Astrocyte (in vitro differentiated cells and primary cell): ENCODE measurements around the gene SH3BP5. TPM values are rescaled to one million over a fixed set of nuclear protein-coding genes. Genes with fewer than 3 reads are reported as not detected.

Experiments used
- DNase-seq: peaks from one replicate; pipeline ENCODE4 v3.0.0-alpha.2; 2010; ENCODE audit warnings: low read depth
- FAIRE-seq: peaks from 2 replicates; lab custom pipeline; 2011; peaks lifted over from hg19 to GRCh38; lab: Jason Lieb, UNC
- H2AFZ ChIP-seq: 2 replicates; pipeline ENCODE4 v1.6.0; 2012; ENCODE audit warnings: low read depth, low read length, inconsistent platforms
- H3K27ac ChIP-seq: 2 replicates; pipeline ENCODE4 v1.5.1; 2011; ENCODE audit warnings: low read depth, low read length, inconsistent platforms
- H3K27me3 ChIP-seq: 2 replicates; pipeline ENCODE4 v1.6.0; 2011; ENCODE audit warnings: low read length, inconsistent platforms; ENCODE audit not compliant: insufficient read depth
- H3K36me3 ChIP-seq: 2 replicates; pipeline ENCODE4 v1.5.1; 2011; ENCODE audit warnings: low read length, inconsistent platforms; ENCODE audit not compliant: insufficient read depth
- H3K4me1 ChIP-seq: 2 replicates; pipeline ENCODE4 v1.5.1; 2011; ENCODE audit warnings: low read length, inconsistent platforms; ENCODE audit not compliant: insufficient read depth
- H3K4me2 ChIP-seq: 2 replicates; pipeline ENCODE4 v1.6.0; 2012; ENCODE audit warnings: low read length, inconsistent platforms
- H3K4me3 ChIP-seq: 2 replicates; pipeline ENCODE4 v1.5.1; 2011; ENCODE audit warnings: low read depth, mild to moderate bottlenecking, low read length, inconsistent platforms; ENCODE audit not compliant: insufficient read depth
- H3K79me2 ChIP-seq: 2 replicates; pipeline ENCODE4 v1.6.0; 2012; ENCODE audit warnings: mild to moderate bottlenecking, low read length, inconsistent platforms; ENCODE audit not compliant: insufficient read depth
- H3K9ac ChIP-seq: 2 replicates; pipeline ENCODE4 v1.6.0; 2012; ENCODE audit warnings: mild to moderate bottlenecking, low read length, inconsistent platforms
- H3K9me3 ChIP-seq: 2 replicates; pipeline ENCODE4 v1.5.1; 2012; ENCODE audit warnings: low read depth, mild to moderate bottlenecking, low read length, inconsistent platforms; ENCODE audit not compliant: insufficient read depth
- H4K20me1 ChIP-seq: 2 replicates; pipeline ENCODE4 v1.6.0; 2012; ENCODE audit warnings: low read length, inconsistent platforms; ENCODE audit not compliant: insufficient read depth
- H3K27ac Mint-ChIP-seq: one replicate; pipeline ENCODE4 v1.8.0; 2021; ENCODE audit warnings: mild to moderate bottlenecking, mixed read lengths; ENCODE audit not compliant: unreplicated experiment
- H3K27me3 Mint-ChIP-seq: one replicate; pipeline ENCODE4 v1.8.0; 2021; ENCODE audit warnings: low read depth, mixed read lengths; ENCODE audit not compliant: unreplicated experiment
- H3K36me3 Mint-ChIP-seq: one replicate; pipeline ENCODE4 v1.8.0; 2021; ENCODE audit warnings: low read depth, mixed read lengths; ENCODE audit not compliant: unreplicated experiment
- H3K4me1 Mint-ChIP-seq: one replicate; pipeline ENCODE4 v1.8.0; 2021; ENCODE audit warnings: low read depth, mixed read lengths; ENCODE audit not compliant: unreplicated experiment
- H3K4me3 Mint-ChIP-seq: one replicate; pipeline ENCODE4 v1.8.0; 2021; ENCODE audit warnings: mild to moderate bottlenecking, moderate library complexity, mixed read lengths; ENCODE audit not compliant: unreplicated experiment
- H3K9me3 Mint-ChIP-seq: one replicate; pipeline ENCODE4 v1.8.0; 2021; ENCODE audit warnings: mild to moderate bottlenecking, mixed read lengths; ENCODE audit not compliant: unreplicated experiment
- EZH2 ChIP-seq: IDR thresholded peaks from 2 replicates; pipeline ENCODE4 v1.6.1; 2012; ENCODE audit warnings: mild to moderate bottlenecking, low read length, inconsistent platforms; ENCODE audit not compliant: insufficient read depth
- total RNA-seq: library from RNA; stranded (reverse); gene quantifications from 2 replicates; pipeline ENCODE4 v1.2.1, GENCODE V29; 2021
- TF ChIP-seq, protein P1 (sequence below): IDR thresholded peaks from 2 replicates; pipeline ENCODE4 v1.5.1; 2011; ENCODE audit warnings: low read depth, mild to moderate bottlenecking, inconsistent platforms, low read length, moderate library complexity; ENCODE audit not compliant: insufficient read depth

Gene SH3BP5
- total RNA-seq, 1 donor from 2014 or later = 25.2 TPM

DNA sequence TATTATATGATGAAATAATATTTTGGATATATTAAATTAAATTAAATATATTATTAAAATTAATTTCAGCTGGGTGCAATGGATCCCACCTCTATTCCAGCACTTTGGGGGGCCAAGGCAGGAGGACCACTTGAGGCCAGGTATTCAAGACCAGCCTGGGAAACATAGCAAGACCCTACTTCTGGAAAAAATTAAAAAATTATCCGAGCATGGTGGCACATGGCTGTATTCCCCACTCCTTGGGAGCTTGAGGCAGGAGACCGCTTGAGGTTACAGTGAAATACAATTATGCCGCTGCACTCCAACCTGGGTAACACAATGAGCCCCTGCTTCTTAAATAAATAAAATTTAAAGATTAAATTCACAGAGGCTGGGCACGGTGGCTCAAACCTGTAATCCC lies 61.4 kb downstream of the SH3BP5 start:
- DNase-seq (no peak), FAIRE-seq (no peak)
- H3K79me2 ChIP-seq = peaks cover 9% of the 10 kb centered on the region
- peaks cover 34% of the 10 kb centered on the region for H3K4me1 Mint-ChIP-seq
- H3K36me3 Mint-ChIP-seq = peaks cover 4% of the 10 kb centered on the region
- H3K9me3 Mint-ChIP-seq = no peaks in the 10 kb centered on the region
- peaks cover 36% of the 10 kb centered on the region for H3K4me1 ChIP-seq
- H3K9ac ChIP-seq = no peak overlapping the region
- no peaks in the 10 kb centered on the region for H3K27me3 ChIP-seq
- H3K4me3 ChIP-seq = no peak overlapping the region
- no peak overlapping the region for H3K27ac ChIP-seq
- no peak overlapping the region for H3K27ac Mint-ChIP-seq
- H3K9me3 ChIP-seq = no peaks in the 10 kb centered on the region
- no peaks in the 10 kb centered on the region for H3K36me3 ChIP-seq
- H4K20me1 ChIP-seq = peaks cover 6% of the 10 kb centered on the region
- no peak overlapping the region for H2AFZ ChIP-seq
- H3K4me3 Mint-ChIP-seq = no peak overlapping the region
- TF ChIP-seq EZH2 = no peak
- TF ChIP-seq, protein P1, sequence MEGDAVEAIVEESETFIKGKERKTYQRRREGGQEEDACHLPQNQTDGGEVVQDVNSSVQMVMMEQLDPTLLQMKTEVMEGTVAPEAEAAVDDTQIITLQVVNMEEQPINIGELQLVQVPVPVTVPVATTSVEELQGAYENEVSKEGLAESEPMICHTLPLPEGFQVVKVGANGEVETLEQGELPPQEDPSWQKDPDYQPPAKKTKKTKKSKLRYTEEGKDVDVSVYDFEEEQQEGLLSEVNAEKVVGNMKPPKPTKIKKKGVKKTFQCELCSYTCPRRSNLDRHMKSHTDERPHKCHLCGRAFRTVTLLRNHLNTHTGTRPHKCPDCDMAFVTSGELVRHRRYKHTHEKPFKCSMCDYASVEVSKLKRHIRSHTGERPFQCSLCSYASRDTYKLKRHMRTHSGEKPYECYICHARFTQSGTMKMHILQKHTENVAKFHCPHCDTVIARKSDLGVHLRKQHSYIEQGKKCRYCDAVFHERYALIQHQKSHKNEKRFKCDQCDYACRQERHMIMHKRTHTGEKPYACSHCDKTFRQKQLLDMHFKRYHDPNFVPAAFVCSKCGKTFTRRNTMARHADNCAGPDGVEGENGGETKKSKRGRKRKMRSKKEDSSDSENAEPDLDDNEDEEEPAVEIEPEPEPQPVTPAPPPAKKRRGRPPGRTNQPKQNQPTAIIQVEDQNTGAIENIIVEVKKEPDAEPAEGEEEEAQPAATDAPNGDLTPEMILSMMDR = no peak
- no peaks in the 10 kb centered on the region for H3K27me3 Mint-ChIP-seq
- no peak overlapping the region for H3K4me2 ChIP-seq

DNA sequence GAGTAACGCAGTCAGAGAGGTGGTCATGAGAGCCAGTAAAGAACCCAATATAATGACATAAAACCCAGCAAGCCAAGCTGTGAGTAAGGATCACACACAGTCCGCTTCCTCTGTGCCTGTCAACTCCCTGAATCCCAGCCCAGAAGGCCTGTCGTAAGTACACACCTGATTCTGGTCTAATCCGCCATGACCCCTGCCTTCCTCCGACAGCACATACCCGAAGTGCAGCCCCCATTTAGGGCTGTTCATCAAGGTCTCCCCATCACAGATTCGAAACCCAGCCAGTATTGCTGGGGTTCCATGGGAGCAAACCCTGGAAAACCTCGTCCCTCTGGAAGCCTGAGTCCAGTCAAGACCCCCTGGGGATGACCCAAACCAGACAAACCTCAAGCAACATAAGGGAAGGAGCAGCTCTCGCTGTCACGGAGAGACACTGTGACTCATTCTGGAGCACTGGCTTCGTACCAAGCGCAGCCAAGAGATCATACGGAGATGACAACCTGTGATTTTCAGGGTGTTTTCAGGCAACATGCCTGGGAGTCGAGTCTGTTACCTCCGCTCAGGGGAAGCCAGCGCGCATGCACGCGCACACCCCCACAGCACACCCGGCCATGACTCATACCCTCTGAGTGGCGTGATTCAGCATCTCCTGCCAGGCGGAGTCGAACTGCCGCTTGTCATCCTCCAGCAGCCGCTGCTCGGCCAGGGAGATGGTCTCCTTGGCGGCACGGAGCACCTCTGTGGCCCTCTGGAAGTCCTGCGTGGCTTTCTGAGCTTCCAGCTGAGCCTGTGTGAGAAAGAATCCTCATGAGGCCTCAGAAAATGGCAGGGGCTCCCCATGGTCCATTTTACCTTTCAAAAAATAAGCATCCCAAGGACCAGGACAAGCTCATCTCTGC lies 63.0 kb downstream of the SH3BP5 start:
- H3K9me3 ChIP-seq = no peaks in the 10 kb centered on the region
- no peaks in the 10 kb centered on the region for H3K27me3 Mint-ChIP-seq
- H3K4me2 ChIP-seq = peak overlapping the region; percentile 75
- H3K36me3 Mint-ChIP-seq = peaks cover 5% of the 10 kb centered on the region
- H3K27ac Mint-ChIP-seq = peak overlapping the region; percentile 99
- H3K4me1 Mint-ChIP-seq = peaks cover 24% of the 10 kb centered on the region
- no peak overlapping the region for H3K4me3 ChIP-seq
- no peaks in the 10 kb centered on the region for H3K9me3 Mint-ChIP-seq
- no peaks in the 10 kb centered on the region for H3K36me3 ChIP-seq
- TF ChIP-seq EZH2 = no peak
- TF ChIP-seq, protein P1 = no peak
- H3K4me1 ChIP-seq = peaks cover 25% of the 10 kb centered on the region
- peaks cover 5% of the 10 kb centered on the region for H4K20me1 ChIP-seq
- peak overlapping the region; percentile 73 for H3K9ac ChIP-seq
- H3K27ac ChIP-seq = peak overlapping the region; percentile 94
- H3K4me3 Mint-ChIP-seq = peak overlapping the region; percentile 68
- peak; percentile 49 for FAIRE-seq
- no peaks in the 10 kb centered on the region for H3K27me3 ChIP-seq
- peaks cover 6% of the 10 kb centered on the region for H3K79me2 ChIP-seq
- peak overlapping the region; percentile 35 for H2AFZ ChIP-seq
- DNase-seq = peak; percentile 94
